Tibial nerve (tissue), 4 donors: ENCODE measurements around the gene TTLL13.

Experiments used
- EP300 ChIP-seq, 2 donors: sonication (generic); formaldehyde crosslinking; IDR thresholded peaks; one replicate each; pipeline ENCODE4 v1.6.1; 2017; ENCODE audit warnings: antibody characterized with exemption in 2 of 2, mild to moderate bottlenecking in 1 of 2
- POLR2A ChIP-seq, 2 donors: fragments of 450-650 bp; IDR thresholded peaks; one replicate each; pipeline ENCODE4 v1.6.1; 2017; ENCODE audit warnings: antibody characterized with exemption in 2 of 2, mild to moderate bottlenecking in 2 of 2, moderate library complexity in 2 of 2
- TF ChIP-seq, protein P1 (sequence below), 5 experiments: fragments of 200-600 bp in 3 of 5; fragments of 450-650 bp in 2 of 5; sonication (generic) in 3 of 5; IDR thresholded peaks; one replicate each; pipeline ENCODE4 v1.5.1; 2016 to 2019; ENCODE audit warnings: antibody characterized with exemption in 5 of 5, mild to moderate bottlenecking in 3 of 5, moderate library complexity in 2 of 5

DNA sequence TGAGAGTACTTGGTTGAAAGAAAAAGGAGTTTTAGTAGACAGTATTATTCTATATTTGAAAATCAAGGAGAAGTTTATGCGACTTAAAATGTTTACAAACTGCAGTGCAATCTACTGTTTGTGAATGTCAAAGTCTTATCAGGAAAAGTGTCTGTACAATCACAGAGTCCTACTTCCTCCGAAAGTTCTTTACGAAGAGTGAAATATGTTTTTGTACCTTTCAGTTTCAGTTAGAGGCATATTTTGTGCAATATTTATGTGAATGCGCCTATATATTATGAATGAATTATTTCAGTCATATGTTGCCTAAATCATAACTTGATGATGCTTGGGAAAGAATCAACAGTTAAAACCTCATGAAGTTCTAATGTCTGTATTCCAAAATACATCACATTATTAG is 47.7 kb downstream of the TTLL13 start:
- TF ChIP-seq, protein P1, sequence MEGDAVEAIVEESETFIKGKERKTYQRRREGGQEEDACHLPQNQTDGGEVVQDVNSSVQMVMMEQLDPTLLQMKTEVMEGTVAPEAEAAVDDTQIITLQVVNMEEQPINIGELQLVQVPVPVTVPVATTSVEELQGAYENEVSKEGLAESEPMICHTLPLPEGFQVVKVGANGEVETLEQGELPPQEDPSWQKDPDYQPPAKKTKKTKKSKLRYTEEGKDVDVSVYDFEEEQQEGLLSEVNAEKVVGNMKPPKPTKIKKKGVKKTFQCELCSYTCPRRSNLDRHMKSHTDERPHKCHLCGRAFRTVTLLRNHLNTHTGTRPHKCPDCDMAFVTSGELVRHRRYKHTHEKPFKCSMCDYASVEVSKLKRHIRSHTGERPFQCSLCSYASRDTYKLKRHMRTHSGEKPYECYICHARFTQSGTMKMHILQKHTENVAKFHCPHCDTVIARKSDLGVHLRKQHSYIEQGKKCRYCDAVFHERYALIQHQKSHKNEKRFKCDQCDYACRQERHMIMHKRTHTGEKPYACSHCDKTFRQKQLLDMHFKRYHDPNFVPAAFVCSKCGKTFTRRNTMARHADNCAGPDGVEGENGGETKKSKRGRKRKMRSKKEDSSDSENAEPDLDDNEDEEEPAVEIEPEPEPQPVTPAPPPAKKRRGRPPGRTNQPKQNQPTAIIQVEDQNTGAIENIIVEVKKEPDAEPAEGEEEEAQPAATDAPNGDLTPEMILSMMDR (IDR thresholded peaks at IDR 0.05): no peak
- TF ChIP-seq POLR2A (IDR thresholded peaks at IDR 0.05): no peak
- no peak for TF ChIP-seq EP300 (IDR thresholded peaks at IDR 0.05)
